HFFc6 (cell line): ENCODE measurements around the gene ZKSCAN2. TPM values are rescaled to one million over a fixed set of nuclear protein-coding genes. Genes with fewer than 3 reads are reported as not detected.

ENCODE experiments used
- DNase-seq: peaks from one replicate; pipeline ENCODE4 v3.0.0-alpha.2; 2018
- H3K27ac Mint-ChIP-seq: 2 replicates; pipeline ENCODE4 v1.8.0; 2020; ENCODE audit warnings: mild to moderate bottlenecking, mixed read lengths
- H3K27me3 Mint-ChIP-seq: 2 replicates; pipeline ENCODE4 v1.8.0; 2021; ENCODE audit warnings: mild to moderate bottlenecking, moderate library complexity, mixed read lengths; ENCODE audit not compliant: insufficient read depth
- H3K36me3 Mint-ChIP-seq: 2 replicates; pipeline ENCODE4 v1.8.0; 2021; ENCODE audit warnings: low read depth, mixed read lengths
- H3K4me1 Mint-ChIP-seq: 2 replicates; pipeline ENCODE4 v1.8.0; 2020; ENCODE audit warnings: low read depth, mixed read lengths
- H3K4me3 Mint-ChIP-seq: 2 replicates; pipeline ENCODE4 v1.8.0; 2020; ENCODE audit warnings: mild to moderate bottlenecking, moderate library complexity, mixed read lengths
- H3K9me3 Mint-ChIP-seq: 2 replicates; pipeline ENCODE4 v1.8.0; 2020; ENCODE audit warnings: mild to moderate bottlenecking, mixed read lengths
- total RNA-seq, 6 experiments: library from RNA; stranded (reverse); fragmentation: NEBNext Ultra II Directional; extraction: Animal tissue kit (Norgen Biotek cat#: 25700); gene quantifications; 2 replicates in 1 of 6; 3 replicates in 5 of 6; pipeline ENCODE4 v1.2.3, GENCODE V29; 2021
- TF ChIP-seq, protein P1 (sequence below): fragments of 200-600 bp; sonication (generic); IDR thresholded peaks from 2 replicates; pipeline ENCODE4 v1.5.0; 2021; ENCODE audit warnings: antibody characterized with exemption, mild to moderate bottlenecking

Gene ZKSCAN2
- total RNA-seq, 6 experiments from 2014 or later, result 4.0 to 4.8 (median 4.2) TPM

DNA sequence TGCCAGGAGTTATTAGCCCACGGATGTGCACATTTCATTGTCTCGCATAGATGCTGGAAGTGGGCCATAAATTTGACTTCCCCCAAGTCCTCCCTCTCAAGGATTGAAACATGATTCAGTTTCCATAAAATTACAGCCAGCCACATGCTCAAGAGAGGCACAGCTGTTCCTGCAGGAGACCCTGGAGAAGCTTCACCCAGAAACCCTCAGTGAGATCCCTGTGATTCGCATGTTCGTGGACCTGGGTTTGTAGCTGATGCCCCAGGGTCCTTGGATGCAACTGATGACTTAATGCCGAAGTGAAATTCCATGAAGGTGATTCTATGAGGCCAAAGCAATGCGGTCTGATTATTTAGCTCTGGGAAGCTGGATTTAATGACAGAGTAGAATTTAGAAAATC, 65.5 kb downstream of the ZKSCAN2 start:
- Mint-ChIP-seq H3K4me1 (peaks cover 25% of the 10 kb centered on the region), H3K4me3 (no peak overlapping the region), H3K36me3 (no peaks in the 10 kb centered on the region), H3K27me3 (peaks cover 2% of the 10 kb centered on the region; the same call in 1 of the 2 replicates), H3K27ac (no peak overlapping the region), H3K9me3 (no peaks in the 10 kb centered on the region)
- TF ChIP-seq, protein P1, sequence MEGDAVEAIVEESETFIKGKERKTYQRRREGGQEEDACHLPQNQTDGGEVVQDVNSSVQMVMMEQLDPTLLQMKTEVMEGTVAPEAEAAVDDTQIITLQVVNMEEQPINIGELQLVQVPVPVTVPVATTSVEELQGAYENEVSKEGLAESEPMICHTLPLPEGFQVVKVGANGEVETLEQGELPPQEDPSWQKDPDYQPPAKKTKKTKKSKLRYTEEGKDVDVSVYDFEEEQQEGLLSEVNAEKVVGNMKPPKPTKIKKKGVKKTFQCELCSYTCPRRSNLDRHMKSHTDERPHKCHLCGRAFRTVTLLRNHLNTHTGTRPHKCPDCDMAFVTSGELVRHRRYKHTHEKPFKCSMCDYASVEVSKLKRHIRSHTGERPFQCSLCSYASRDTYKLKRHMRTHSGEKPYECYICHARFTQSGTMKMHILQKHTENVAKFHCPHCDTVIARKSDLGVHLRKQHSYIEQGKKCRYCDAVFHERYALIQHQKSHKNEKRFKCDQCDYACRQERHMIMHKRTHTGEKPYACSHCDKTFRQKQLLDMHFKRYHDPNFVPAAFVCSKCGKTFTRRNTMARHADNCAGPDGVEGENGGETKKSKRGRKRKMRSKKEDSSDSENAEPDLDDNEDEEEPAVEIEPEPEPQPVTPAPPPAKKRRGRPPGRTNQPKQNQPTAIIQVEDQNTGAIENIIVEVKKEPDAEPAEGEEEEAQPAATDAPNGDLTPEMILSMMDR, result no peak
- peak; percentile 48 for DNase-seq

DNA sequence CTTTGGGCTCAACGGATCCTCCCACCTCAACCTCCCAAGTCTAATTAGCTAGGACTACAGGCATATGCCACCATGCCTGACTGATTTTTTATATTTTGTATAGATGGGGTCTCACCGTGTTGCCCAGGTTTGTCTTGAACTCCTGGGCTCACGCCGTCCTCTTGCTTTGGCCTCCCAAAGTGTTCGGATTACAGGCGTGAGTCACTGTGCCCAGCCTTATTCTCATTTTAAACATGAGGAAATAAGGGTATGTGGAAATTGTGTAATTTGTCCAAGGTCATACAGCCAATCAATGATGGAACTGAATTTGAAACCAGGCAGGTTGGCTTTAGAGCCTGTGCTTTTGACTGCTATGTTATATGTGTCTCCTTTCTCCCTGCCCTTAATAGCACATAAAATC, 68.3 kb downstream of the ZKSCAN2 start:
- no peak overlapping the region for H3K4me3 Mint-ChIP-seq
- no peaks in the 10 kb centered on the region for H3K9me3 Mint-ChIP-seq
- peaks cover 35% of the 10 kb centered on the region for H3K4me1 Mint-ChIP-seq
- H3K27me3 Mint-ChIP-seq, result peaks cover 6% of the 10 kb centered on the region; the same call in 1 of the 2 replicates
- H3K27ac Mint-ChIP-seq, result no peak overlapping the region
- no peak for DNase-seq
- TF ChIP-seq, protein P1, result no peak
- H3K36me3 Mint-ChIP-seq, result no peaks in the 10 kb centered on the region

DNA sequence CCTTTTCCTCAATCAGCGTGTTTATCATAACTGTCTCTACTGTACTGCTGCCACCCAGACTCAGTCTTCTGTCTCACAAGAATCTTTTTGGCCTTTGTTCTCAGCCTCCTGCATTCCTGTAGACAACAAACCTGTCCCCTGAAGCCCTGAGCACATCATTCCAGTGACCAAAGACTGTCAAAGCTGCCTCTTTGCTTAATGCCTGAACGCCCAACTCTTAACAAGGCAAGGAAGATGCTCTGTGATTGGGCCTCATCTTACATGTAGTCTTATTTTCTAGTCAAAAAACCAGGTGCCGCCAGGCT, 70.2 kb downstream of the ZKSCAN2 start:
- no peaks in the 10 kb centered on the region for H3K9me3 Mint-ChIP-seq
- peaks cover 35% of the 10 kb centered on the region for H3K4me1 Mint-ChIP-seq
- no peaks in the 10 kb centered on the region for H3K36me3 Mint-ChIP-seq
- no peak for DNase-seq
- peak overlapping the region; percentile 1; the same call in 1 of the 2 replicates for H3K27ac Mint-ChIP-seq
- H3K27me3 Mint-ChIP-seq, result peaks cover 6% of the 10 kb centered on the region; the same call in 1 of the 2 replicates
- H3K4me3 Mint-ChIP-seq, result no peak overlapping the region
- TF ChIP-seq, protein P1, result no peak

Other genes starting within 250 kb of the ZKSCAN2 start
- gene ARHGAP17, start 242.5 kb downstream of the ZKSCAN2 start, total RNA-seq, result 100 to 1,000 TPM in 3 of 6 experiments, 10 to 100 TPM in 3; 86.5 to 104 (median 97.4) TPM
- 10 to 100 TPM; 31.7 to 44.1 (median 41.5) TPM for gene LCMT1, start 146.1 kb downstream of the ZKSCAN2 start, total RNA-seq
- gene AQP8, start 40.9 kb downstream of the ZKSCAN2 start, total RNA-seq, result not detected